H9 (cell line): ENCODE results near the gene CX3CR1. TPM values are rescaled to one million over a fixed set of nuclear protein-coding genes. Genes with fewer than 3 reads are reported as not detected.

Source experiments
- DNase-seq: peaks from one replicate; pipeline ENCODE4 v3.0.0-alpha.2; 2017
- H2AFZ ChIP-seq: one replicate; pipeline ENCODE4 v1.6.1; 2013; ENCODE audit warnings: mild to moderate bottlenecking, low read length, control low read depth, moderate library complexity
- H2AK5ac ChIP-seq: 2 replicates; pipeline ENCODE4 v1.6.1; 2013; ENCODE audit warnings: low read length, control low read depth, mixed read lengths; ENCODE audit not compliant: insufficient read length
- H2BK120ac ChIP-seq: one replicate; pipeline ENCODE4 v1.6.1; 2013; ENCODE audit warnings: low read depth, mild to moderate bottlenecking, low read length, control low read depth, inconsistent platforms; ENCODE audit not compliant: poor library complexity, severe bottlenecking
- H2BK12ac ChIP-seq: 2 replicates; pipeline ENCODE4 v1.6.1; 2013; ENCODE audit warnings: low read length, control low read depth, mixed read lengths, low read depth; ENCODE audit not compliant: insufficient read length
- H2BK15ac ChIP-seq: 2 replicates; pipeline ENCODE4 v1.6.1; 2013; ENCODE audit warnings: low read depth, low read length, control low read depth
- H2BK20ac ChIP-seq: one replicate; pipeline ENCODE4 v1.6.1; 2013; ENCODE audit warnings: low read depth, mild to moderate bottlenecking, low read length, control low read depth, inconsistent platforms; ENCODE audit not compliant: poor library complexity, severe bottlenecking
- H2BK5ac ChIP-seq: 2 replicates; pipeline ENCODE4 v1.6.1; 2013; ENCODE audit warnings: low read length, control low read depth, mixed read lengths; ENCODE audit not compliant: insufficient read length
- H3K14ac ChIP-seq: 2 replicates; pipeline ENCODE4 v1.6.1; 2013; ENCODE audit warnings: low read length, control low read depth; ENCODE audit not compliant: insufficient read depth
- H3K18ac ChIP-seq: 2 replicates; pipeline ENCODE4 v1.6.1; 2013; ENCODE audit warnings: low read depth, mild to moderate bottlenecking, mixed read lengths, low read length, control low read depth; ENCODE audit not compliant: insufficient read length
- H3K23ac ChIP-seq: 2 replicates; pipeline ENCODE4 v1.6.1; 2013; ENCODE audit warnings: low read length, control low read depth, mixed read lengths, low read depth; ENCODE audit not compliant: insufficient read length
- H3K23me2 ChIP-seq: 2 replicates; pipeline ENCODE4 v1.6.1; 2013; ENCODE audit warnings: low read depth, mild to moderate bottlenecking, mixed read lengths, low read length, control low read depth; ENCODE audit not compliant: insufficient read length, poor library complexity, severe bottlenecking
- H3K27ac ChIP-seq: 2 replicates; pipeline ENCODE4 v1.5.1; 2013; ENCODE audit warnings: low read length, control low read depth, mixed read lengths, low read depth; ENCODE audit not compliant: insufficient read length
- H3K27me3 ChIP-seq: 2 replicates; pipeline ENCODE4 v1.6.1; 2013; ENCODE audit warnings: low read length, control low read depth, inconsistent platforms; ENCODE audit not compliant: insufficient read depth
- H3K4ac ChIP-seq: 2 replicates; pipeline ENCODE4 v1.6.1; 2013; ENCODE audit warnings: low read depth, mild to moderate bottlenecking, control low read depth, inconsistent platforms, low read length, moderate library complexity
- H3K4me1 ChIP-seq: 2 replicates; pipeline ENCODE4 v1.6.1; 2013; ENCODE audit warnings: low read length, control low read depth, inconsistent platforms; ENCODE audit not compliant: insufficient read depth
- H3K4me2 ChIP-seq: 2 replicates; pipeline ENCODE4 v1.6.1; 2013; ENCODE audit warnings: low read length, control low read depth, mixed read lengths; ENCODE audit not compliant: insufficient read length, insufficient read depth
- H3K56ac ChIP-seq: 2 replicates; pipeline ENCODE4 v1.6.1; 2013; ENCODE audit warnings: low read depth, mild to moderate bottlenecking, mixed read lengths, low read length, control low read depth; ENCODE audit not compliant: insufficient read length
- H3K79me1 ChIP-seq: 2 replicates; pipeline ENCODE4 v1.6.1; 2013; ENCODE audit warnings: low read depth, mild to moderate bottlenecking, moderate library complexity, low read length, control low read depth, inconsistent platforms; ENCODE audit not compliant: insufficient read depth, poor library complexity, severe bottlenecking
- H3K79me2 ChIP-seq: 2 replicates; pipeline ENCODE4 v1.6.1; 2013; ENCODE audit warnings: low read length, control low read depth, inconsistent platforms; ENCODE audit not compliant: insufficient read depth
- H3K9ac ChIP-seq: 2 replicates; pipeline ENCODE4 v1.6.1; 2013; ENCODE audit warnings: low read length, control low read depth, mixed read lengths; ENCODE audit not compliant: insufficient read length; ENCODE audit errors: extremely low read depth
- H3K9me3 ChIP-seq: one replicate; pipeline ENCODE4 v1.6.1; 2013; ENCODE audit warnings: low read depth, low read length, inconsistent platforms; ENCODE audit not compliant: control insufficient read depth
- H3T11ph ChIP-seq: one replicate; pipeline ENCODE4 v1.6.1; 2013; ENCODE audit warnings: mild to moderate bottlenecking, low read length, control low read depth, inconsistent platforms
- H4K20me1 ChIP-seq: one replicate; pipeline ENCODE4 v1.6.1; 2013; ENCODE audit not compliant: control insufficient read depth, insufficient read length, insufficient read depth
- H4K5ac ChIP-seq: 2 replicates; pipeline ENCODE4 v1.6.1; 2013; ENCODE audit warnings: low read depth, mild to moderate bottlenecking, mixed read lengths, low read length, control low read depth; ENCODE audit not compliant: insufficient read length
- H4K8ac ChIP-seq: replicated peaks from 2 replicates; pipeline ENCODE4 v1.6.1; 2013; ENCODE audit warnings: low read length, control low read depth, mixed read lengths, low read depth; ENCODE audit not compliant: insufficient read length
- H4K91ac ChIP-seq: 2 replicates; pipeline ENCODE4 v1.6.1; 2013; ENCODE audit warnings: low read depth, mild to moderate bottlenecking, moderate library complexity, mixed read lengths, low read length, control low read depth; ENCODE audit not compliant: insufficient read length
- H3K27ac Mint-ChIP-seq, 3 experiments: 2 replicates in 2 of 3; 3 replicates in 1 of 3; pipeline ENCODE4 v1.8.0; 2020 to 2021; ENCODE audit warnings: mixed read lengths in 3 of 3, mild to moderate bottlenecking in 1 of 3, moderate library complexity in 1 of 3
- H3K27me3 Mint-ChIP-seq: 2 replicates; pipeline ENCODE4 v1.8.0; 2021; ENCODE audit warnings: low read depth, mild to moderate bottlenecking, moderate library complexity, mixed read lengths
- H3K36me3 Mint-ChIP-seq, 3 experiments: 2 replicates in 2 of 3; 3 replicates in 1 of 3; pipeline ENCODE4 v1.8.0; 2020 to 2021; ENCODE audit warnings: low read depth in 3 of 3, mixed read lengths in 3 of 3; ENCODE audit not compliant: insufficient read depth in 1 of 3
- H3K4me1 Mint-ChIP-seq, 2 experiments: 2 replicates each; pipeline ENCODE4 v1.8.0; 2020; ENCODE audit warnings: mixed read lengths in 2 of 2
- H3K4me3 Mint-ChIP-seq, 2 experiments: 2 replicates in 1 of 2; 3 replicates in 1 of 2; pipeline ENCODE4 v1.8.0; 2020 to 2021; ENCODE audit warnings: mild to moderate bottlenecking in 2 of 2, mixed read lengths in 2 of 2, moderate library complexity in 1 of 2
- H3K9me3 Mint-ChIP-seq, 2 experiments: 2 replicates in 1 of 2; 3 replicates in 1 of 2; pipeline ENCODE4 v1.8.0; 2020; ENCODE audit warnings: mild to moderate bottlenecking in 2 of 2, mixed read lengths in 2 of 2, moderate library complexity in 1 of 2
- WGBS: extraction: QIAGEN DNeasy Blood & Tissue Kit; methylation state at CpG from one replicate; pipeline ENCODE4 v1.1.7; 2013; ENCODE audit warnings: missing lambda C conversion rate, low lambda C conversion rate, mixed read lengths; ENCODE audit not compliant: insufficient read length; ENCODE audit errors: extremely low coverage; 5-methylcytosine and 5-hydroxymethylcytosine counted together
- total RNA-seq: library from RNA; stranded (reverse); gene quantifications from 2 replicates; pipeline ENCODE4 v1.2.1, GENCODE V29; 2021
- TF ChIP-seq, protein P1 (sequence below): fragments of 200-600 bp; sonication (generic); conservative IDR thresholded peaks from 3 replicates; pipeline ENCODE4 v1.8.0; 2021; ENCODE audit warnings: antibody characterized with exemption, mild to moderate bottlenecking

Gene CX3CR1
- total RNA-seq, 1 experiment from 2014 or later = not detected

DNA sequence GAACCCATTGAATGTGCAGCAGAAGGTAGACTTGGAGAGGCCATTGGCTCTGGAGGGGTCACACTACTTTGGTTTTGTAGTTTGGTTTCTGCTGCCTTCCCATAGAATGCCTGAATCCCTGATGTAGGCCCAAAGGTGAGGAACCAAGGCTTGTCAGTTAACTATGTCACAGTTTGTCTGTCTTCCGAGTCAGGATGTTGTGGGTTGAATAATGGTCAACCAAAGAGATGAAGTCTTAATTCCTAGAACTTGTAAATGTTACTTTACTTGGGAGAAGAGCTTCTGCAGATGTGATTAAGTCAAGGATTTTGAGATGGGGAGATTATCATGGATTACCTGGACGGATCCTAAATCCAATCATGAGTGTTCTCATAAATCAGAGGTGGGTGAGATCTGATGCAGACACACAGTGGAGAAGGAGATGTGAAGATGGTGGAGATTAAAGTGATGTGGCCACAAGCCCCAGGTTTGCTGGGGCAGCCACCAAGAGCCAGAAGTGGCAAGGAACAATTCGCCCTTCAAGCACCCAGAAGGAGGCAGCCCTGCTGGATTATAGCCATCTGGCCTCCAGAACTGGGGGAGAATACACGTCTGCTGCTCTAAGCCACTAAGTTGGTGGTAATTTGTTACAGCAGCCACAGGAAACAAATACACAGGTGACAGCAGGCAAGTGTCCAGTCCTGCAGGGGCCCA, 47.4 kb upstream of the CX3CR1 start:
- H3K9me3 ChIP-seq = no peaks in the 10 kb centered on the region
- H4K8ac ChIP-seq = no peak overlapping the region
- WGBS = no CpG with 5 or more reads among the region's 4 CpGs
- no peak overlapping the region for H2BK120ac ChIP-seq
- H3K4me1 ChIP-seq = no peaks in the 10 kb centered on the region; the same call in 1 of the 2 replicates
- Mint-ChIP-seq H3K36me3 (peaks cover 0 to 6% (median 0%) of the 10 kb centered on the region in 3 experiments; a peak in 1 of 7 replicates), H3K27me3 (peaks cover 2% of the 10 kb centered on the region; the same call in 1 of the 2 replicates), H3K27ac (no peak overlapping the region), H3K9me3 (peaks cover 0 to 4% of the 10 kb centered on the region in 2 experiments; a peak in 2 of 5 replicates), H3K4me3 (no peak overlapping the region), H3K4me1 (peaks cover 26 to 27% of the 10 kb centered on the region in 2 experiments)
- H4K91ac ChIP-seq = no peak overlapping the region
- no peak overlapping the region for H2AFZ ChIP-seq
- no peaks in the 10 kb centered on the region for H4K20me1 ChIP-seq
- no peaks in the 10 kb centered on the region for H3K27me3 ChIP-seq
- no peak overlapping the region for H3K18ac ChIP-seq
- H3T11ph ChIP-seq = no peak overlapping the region
- DNase-seq = no peak
- no peak overlapping the region for H3K23ac ChIP-seq
- H3K56ac ChIP-seq = no peak overlapping the region
- H2BK15ac ChIP-seq = no peak overlapping the region
- H2AK5ac ChIP-seq = no peak overlapping the region
- no peak overlapping the region for H3K14ac ChIP-seq
- H3K9ac ChIP-seq = no peak overlapping the region
- H3K4me2 ChIP-seq = no peak overlapping the region
- H2BK12ac ChIP-seq = no peak overlapping the region
- H2BK5ac ChIP-seq = no peak overlapping the region
- H3K79me2 ChIP-seq = no peaks in the 10 kb centered on the region
- H2BK20ac ChIP-seq = no peak overlapping the region
- H3K4ac ChIP-seq = no peak overlapping the region
- TF ChIP-seq, protein P1, sequence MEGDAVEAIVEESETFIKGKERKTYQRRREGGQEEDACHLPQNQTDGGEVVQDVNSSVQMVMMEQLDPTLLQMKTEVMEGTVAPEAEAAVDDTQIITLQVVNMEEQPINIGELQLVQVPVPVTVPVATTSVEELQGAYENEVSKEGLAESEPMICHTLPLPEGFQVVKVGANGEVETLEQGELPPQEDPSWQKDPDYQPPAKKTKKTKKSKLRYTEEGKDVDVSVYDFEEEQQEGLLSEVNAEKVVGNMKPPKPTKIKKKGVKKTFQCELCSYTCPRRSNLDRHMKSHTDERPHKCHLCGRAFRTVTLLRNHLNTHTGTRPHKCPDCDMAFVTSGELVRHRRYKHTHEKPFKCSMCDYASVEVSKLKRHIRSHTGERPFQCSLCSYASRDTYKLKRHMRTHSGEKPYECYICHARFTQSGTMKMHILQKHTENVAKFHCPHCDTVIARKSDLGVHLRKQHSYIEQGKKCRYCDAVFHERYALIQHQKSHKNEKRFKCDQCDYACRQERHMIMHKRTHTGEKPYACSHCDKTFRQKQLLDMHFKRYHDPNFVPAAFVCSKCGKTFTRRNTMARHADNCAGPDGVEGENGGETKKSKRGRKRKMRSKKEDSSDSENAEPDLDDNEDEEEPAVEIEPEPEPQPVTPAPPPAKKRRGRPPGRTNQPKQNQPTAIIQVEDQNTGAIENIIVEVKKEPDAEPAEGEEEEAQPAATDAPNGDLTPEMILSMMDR = no peak
- no peaks in the 10 kb centered on the region for H3K23me2 ChIP-seq
- H3K79me1 ChIP-seq = no peaks in the 10 kb centered on the region
- no peak overlapping the region for H4K5ac ChIP-seq
- no peak overlapping the region for H3K27ac ChIP-seq
